ENCODE data around the gene C9orf50. TPM values are rescaled to one million over a fixed set of nuclear protein-coding genes. Genes with fewer than 3 reads are reported as not detected.

Gene C9orf50
- total and polyA plus RNA-seq, 11 donors, result not detected

DNA sequence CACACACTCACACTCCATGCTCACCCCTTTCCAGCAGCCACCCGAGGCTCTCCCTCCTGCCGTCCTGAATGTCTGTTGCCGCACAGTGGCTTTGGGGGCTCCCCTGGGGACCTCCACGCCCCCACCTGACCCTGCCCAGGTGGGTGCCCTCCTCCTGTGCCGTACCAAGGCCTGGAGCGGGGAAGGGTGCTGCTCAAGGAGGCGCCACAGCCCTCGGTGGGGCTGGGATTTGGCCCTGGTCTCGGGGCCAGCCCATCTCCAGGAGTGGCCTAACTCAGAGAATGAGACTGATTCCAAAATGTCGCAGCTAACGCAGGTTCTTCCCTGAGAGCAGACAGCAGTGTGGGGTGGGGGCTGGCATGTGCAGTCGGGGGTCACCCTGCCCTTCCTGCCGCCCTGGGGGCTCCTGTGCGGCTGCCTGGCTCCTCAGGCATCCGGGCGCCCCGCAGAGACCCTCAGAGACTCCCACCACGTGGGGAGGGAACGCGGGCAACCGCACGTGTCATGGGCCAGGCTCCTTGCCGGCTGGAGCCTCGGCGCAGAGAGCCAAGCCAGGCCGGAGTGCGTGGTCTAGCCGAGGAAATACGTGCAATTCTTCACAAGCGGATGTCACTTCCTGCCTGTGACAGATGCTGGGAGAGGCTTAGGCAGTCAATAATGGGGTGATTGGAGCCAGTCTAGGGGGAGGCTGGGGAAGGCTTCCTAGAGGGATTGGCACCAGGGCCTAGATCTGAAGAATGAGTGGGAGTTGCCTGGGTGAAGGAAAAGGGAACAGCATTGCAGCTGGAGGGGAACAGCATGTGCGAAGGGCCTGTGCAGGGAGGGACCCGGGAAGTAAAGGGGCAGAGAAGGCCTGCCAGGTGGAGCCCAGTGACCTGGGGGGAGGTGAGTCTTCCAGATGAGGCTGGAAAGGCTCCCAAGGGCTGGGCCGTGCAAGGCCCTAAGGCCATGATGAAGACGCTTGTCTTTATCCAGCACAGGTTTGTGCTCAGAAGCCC, 44.1 kb downstream of the C9orf50 start:
- peak; percentile 45 to 74 (median 60) for DNase-seq
- intact Hi-C loops (cut with DNase I), result no loop called here
- H3K9me3 ChIP-seq, result peaks cover 0 to 3% (median 0%) of the 10 kb centered on the region in 12 donors

DNA sequence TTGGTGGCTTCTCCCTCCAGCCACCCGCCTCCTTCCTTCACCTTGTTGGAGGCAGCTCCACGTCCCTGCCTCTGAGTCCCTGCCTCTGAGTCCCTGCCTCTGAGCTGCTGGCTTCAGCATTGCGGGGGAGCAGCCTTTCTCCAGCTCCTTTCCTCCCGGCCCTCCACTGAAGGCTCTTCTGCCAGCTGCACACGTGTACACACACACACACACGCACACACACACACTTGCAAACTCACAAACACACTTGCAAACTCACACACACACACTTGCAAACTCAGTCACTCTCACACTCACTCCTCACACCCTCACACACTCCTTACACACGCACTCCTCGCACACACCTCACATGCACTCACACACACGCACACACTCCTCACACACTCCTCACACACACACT, 45.1 kb downstream of the C9orf50 start:
- Histone ChIP-seq H3K4me1 (peaks cover 0 to 14% (median 5%) of the 10 kb centered on the region in 12 donors), H3K4me3 (no peak overlapping the region), H3K27me3 (no peaks in the 10 kb centered on the region), H3K27ac (no peak overlapping the region), H3K9me3 (peaks cover 0 to 3% (median 0%) of the 10 kb centered on the region in 12 donors), H3K36me3 (no peaks in the 10 kb centered on the region)
- ATAC-seq (no peak), DNase-seq (no peak)
- 64 to 71% (median 66%) methylated on average over 9 of the region's 9 CpGs for WGBS, 4 donors
- TF ChIP-seq POLR2A (IDR thresholded peaks at IDR 0.05), result no peak
- TF ChIP-seq, protein P1, sequence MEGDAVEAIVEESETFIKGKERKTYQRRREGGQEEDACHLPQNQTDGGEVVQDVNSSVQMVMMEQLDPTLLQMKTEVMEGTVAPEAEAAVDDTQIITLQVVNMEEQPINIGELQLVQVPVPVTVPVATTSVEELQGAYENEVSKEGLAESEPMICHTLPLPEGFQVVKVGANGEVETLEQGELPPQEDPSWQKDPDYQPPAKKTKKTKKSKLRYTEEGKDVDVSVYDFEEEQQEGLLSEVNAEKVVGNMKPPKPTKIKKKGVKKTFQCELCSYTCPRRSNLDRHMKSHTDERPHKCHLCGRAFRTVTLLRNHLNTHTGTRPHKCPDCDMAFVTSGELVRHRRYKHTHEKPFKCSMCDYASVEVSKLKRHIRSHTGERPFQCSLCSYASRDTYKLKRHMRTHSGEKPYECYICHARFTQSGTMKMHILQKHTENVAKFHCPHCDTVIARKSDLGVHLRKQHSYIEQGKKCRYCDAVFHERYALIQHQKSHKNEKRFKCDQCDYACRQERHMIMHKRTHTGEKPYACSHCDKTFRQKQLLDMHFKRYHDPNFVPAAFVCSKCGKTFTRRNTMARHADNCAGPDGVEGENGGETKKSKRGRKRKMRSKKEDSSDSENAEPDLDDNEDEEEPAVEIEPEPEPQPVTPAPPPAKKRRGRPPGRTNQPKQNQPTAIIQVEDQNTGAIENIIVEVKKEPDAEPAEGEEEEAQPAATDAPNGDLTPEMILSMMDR (IDR thresholded peaks at IDR 0.05), result no peak
- intact Hi-C loops (cut with DNase I), result no loop called here

More for the DNA sequence above, 44.1 kb downstream of the C9orf50 start:
- Histone ChIP-seq H3K36me3 (no peaks in the 10 kb centered on the region), H3K27me3 (no peaks in the 10 kb centered on the region), H3K27ac (peak overlapping the region in 11 of 12 donors; percentile 4 to 72 (median 52)), H3K4me3 (peak overlapping the region in 1 of 12 donors; percentile 7), H3K4me1 (peaks cover 0 to 7% (median 5%) of the 10 kb centered on the region in 12 donors)
- peak in 3 of 4 donors; percentile 72 to 94 (median 73) for ATAC-seq
- 47 to 64% (median 58%) methylated on average over 30 to 34 of the region's 34 CpGs for WGBS, 4 donors
- TF ChIP-seq, protein P1 (IDR thresholded peaks at IDR 0.05), result no peak
- peak in 1 of 2 donors; percentile 4 for TF ChIP-seq POLR2A (IDR thresholded peaks at IDR 0.05)

DNA sequence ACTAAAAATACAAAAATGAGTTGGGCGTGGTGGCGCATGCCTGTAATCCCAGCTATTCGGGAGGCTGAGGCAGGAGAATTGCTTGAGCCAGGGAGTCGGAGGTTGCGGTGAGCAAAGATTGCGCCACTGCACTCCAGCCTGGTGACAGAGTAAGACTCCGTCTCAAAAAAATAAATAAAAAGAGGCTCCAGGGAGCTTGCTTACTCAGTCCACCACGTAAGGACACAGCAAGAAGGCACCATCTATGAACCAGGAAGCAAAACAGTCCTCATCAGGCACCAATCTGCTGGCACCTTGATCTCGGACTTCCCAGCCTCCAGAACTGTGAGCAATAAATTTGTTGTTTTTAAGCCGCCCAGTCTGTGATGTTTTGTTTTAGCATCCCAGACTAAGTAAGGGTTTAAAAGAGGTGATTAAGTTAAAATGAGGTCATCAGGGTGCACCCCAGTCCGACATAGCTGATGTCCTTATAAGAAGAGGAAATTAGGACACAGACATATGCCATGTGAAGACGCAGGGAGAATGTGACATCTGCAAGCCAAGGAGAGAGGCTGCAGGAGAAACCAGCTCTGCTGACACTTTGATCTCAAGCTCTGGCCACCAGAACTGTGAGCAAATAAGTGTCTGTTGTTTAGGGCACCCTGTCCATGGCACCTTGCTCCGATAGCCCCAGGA, 45.9 kb downstream of the C9orf50 start:
- no peak overlapping the region for H3K4me3 ChIP-seq
- no peak for DNase-seq
- WGBS, 4 donors, result 81 to 90% (median 85%) methylated on average over 13 of the region's 13 CpGs
- H3K36me3 ChIP-seq, result no peaks in the 10 kb centered on the region
- intact Hi-C loops (cut with DNase I), result no loop called here
- peaks cover 0 to 3% (median 0%) of the 10 kb centered on the region in 12 donors for H3K9me3 ChIP-seq
- peaks cover 0 to 22% (median 12%) of the 10 kb centered on the region in 12 donors for H3K4me1 ChIP-seq
- H3K27ac ChIP-seq, result no peak overlapping the region
- TF ChIP-seq, protein P1 (IDR thresholded peaks at IDR 0.05), result no peak
- TF ChIP-seq POLR2A (IDR thresholded peaks at IDR 0.05), result no peak
- H3K27me3 ChIP-seq, result no peaks in the 10 kb centered on the region
- ATAC-seq, result no peak

GRCh38 chr9:129573977-129574376, 46.9 kb downstream of the C9orf50 start:
- no peak for ATAC-seq
- Histone ChIP-seq H3K9me3 (peaks cover 0 to 3% (median 0%) of the 10 kb centered on the region in 12 donors), H3K4me1 (peaks cover 0 to 31% (median 22%) of the 10 kb centered on the region in 12 donors), H3K4me3 (no peak overlapping the region), H3K27me3 (peaks cover 0 to 4% (median 0%) of the 10 kb centered on the region in 9 donors), H3K36me3 (no peaks in the 10 kb centered on the region), H3K27ac (no peak overlapping the region)
- intact Hi-C loops (cut with DNase I), result no loop called here
- TF ChIP-seq, protein P1 (IDR thresholded peaks at IDR 0.05), result no peak
- TF ChIP-seq POLR2A (IDR thresholded peaks at IDR 0.05), result no peak
- DNase-seq, result no peak
- WGBS, 4 donors, result 94 to 100% (median 95%) methylated on average over 5 of the region's 5 CpGs

Measured in heart left ventricle (tissue), 16 donors.